SU-DHL-6 (cell line): ENCODE measurements around the gene FBXO31.

Experiments used
- EZH2phosphoT487 ChIP-seq: fragments of 200-600 bp; sonication (generic), shearing (Covaris generic); conservative IDR thresholded peaks from 2 replicates; pipeline ENCODE4 v1.6.1; 2018; ENCODE audit warnings: mild to moderate bottlenecking, antibody characterized with exemption, low read length, moderate library complexity, mixed read lengths
- TF ChIP-seq, protein P1 (sequence below): fragments of 200-600 bp; sonication (generic); IDR thresholded peaks from one replicate; pipeline ENCODE4 v1.5.1; 2017; ENCODE audit warnings: antibody characterized with exemption, mild to moderate bottlenecking, low read length, moderate library complexity; ENCODE audit not compliant: insufficient read depth, poor library complexity, severe bottlenecking

DNA sequence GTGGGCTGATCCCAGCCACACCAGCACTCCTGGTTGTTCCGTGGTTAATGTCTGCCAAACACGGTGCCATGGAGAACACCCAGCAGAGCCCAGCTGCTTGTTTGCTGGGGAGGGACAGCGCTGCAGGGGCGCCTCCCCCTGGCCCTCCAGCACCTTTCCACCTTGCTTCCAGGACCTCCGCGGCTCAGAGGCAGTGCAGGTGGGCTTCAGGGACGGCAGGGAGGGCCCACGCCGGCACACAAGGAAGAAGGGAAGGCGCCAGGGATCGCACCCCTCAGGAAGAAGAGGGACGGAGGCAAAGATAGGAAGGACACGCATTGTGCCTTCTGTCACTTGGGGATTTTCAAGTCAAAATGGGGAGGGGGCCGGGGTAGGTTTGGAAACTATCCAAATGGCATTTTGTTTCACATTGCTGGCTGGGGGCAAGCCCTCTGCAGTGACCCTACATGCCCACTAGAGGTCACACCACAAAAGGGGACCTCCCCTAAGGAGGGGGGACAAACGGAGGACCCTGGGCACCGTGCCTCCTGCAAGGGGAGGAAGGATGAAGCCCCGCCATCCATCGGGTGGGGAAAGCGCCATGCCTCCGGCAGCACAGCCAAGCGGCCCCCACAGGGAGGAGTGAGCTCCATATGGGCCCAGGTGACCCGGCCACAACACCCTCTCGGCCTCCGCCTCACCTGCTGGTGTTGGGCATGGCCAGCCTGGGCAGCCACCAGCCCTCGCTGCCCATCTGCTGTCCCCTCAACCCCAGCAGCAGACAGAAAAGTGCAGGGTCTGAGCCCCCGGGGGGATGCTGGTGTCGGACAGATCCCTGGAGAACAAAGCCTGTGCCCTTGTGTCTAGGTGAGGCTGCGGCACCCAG is 58.9 kb downstream of the FBXO31 start:
- TF ChIP-seq, protein P1, sequence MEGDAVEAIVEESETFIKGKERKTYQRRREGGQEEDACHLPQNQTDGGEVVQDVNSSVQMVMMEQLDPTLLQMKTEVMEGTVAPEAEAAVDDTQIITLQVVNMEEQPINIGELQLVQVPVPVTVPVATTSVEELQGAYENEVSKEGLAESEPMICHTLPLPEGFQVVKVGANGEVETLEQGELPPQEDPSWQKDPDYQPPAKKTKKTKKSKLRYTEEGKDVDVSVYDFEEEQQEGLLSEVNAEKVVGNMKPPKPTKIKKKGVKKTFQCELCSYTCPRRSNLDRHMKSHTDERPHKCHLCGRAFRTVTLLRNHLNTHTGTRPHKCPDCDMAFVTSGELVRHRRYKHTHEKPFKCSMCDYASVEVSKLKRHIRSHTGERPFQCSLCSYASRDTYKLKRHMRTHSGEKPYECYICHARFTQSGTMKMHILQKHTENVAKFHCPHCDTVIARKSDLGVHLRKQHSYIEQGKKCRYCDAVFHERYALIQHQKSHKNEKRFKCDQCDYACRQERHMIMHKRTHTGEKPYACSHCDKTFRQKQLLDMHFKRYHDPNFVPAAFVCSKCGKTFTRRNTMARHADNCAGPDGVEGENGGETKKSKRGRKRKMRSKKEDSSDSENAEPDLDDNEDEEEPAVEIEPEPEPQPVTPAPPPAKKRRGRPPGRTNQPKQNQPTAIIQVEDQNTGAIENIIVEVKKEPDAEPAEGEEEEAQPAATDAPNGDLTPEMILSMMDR: peak; percentile 87
- no peak for TF ChIP-seq EZH2phosphoT487
